OCI-LY3 (cell line): ENCODE measurements around the gene FGF22.

Source experiments
- H2AFZ ChIP-seq: fragments of 200-600, 300-600 bp; shearing (Covaris generic); 2 replicates; pipeline ENCODE4 v1.6.0; 2014; ENCODE audit warnings: antibody characterized with exemption, low read depth, low read length
- H3K27ac ChIP-seq: fragments of 200-600, 300-600 bp; sonication (generic); 2 replicates; pipeline ENCODE4 v1.5.1; 2014; ENCODE audit warnings: mild to moderate bottlenecking, low read length, moderate library complexity, mixed read lengths
- H3K27me3 ChIP-seq: fragments of 200-600, 300-600 bp; sonication (generic); 2 replicates; pipeline ENCODE4 v1.6.1; 2014; ENCODE audit warnings: low read depth, low read length, mixed read lengths
- H3K36me3 ChIP-seq: fragments of 200-600, 300-600 bp; sonication (generic); replicated peaks from 2 replicates; pipeline ENCODE3; 2014; ENCODE audit warnings: low read depth, low read length, mixed read lengths
- H3K4me1 ChIP-seq: fragments of 300-600, 200-600 bp; sonication (generic); 2 replicates; pipeline ENCODE4 v1.6.1; 2014; ENCODE audit warnings: low read length, mixed read lengths
- H3K4me2 ChIP-seq: fragments of 200-600, 300-600 bp; sonication (generic); 2 replicates; pipeline ENCODE4 v1.6.1; 2014; ENCODE audit warnings: low read length, mixed read lengths
- H3K4me3 ChIP-seq: fragments of 300-600, 200-600 bp; sonication (generic); 2 replicates; pipeline ENCODE4 v1.5.1; 2014; ENCODE audit warnings: antibody characterized with exemption, mild to moderate bottlenecking, low read length, moderate library complexity
- H3K79me2 ChIP-seq: fragments of 300-600, 200-600 bp; shearing (Covaris generic); 2 replicates; pipeline ENCODE4 v1.6.1; 2014; ENCODE audit warnings: mild to moderate bottlenecking, low read length, mixed read lengths
- H3K9ac ChIP-seq: fragments of 300-600, 200-600 bp; shearing (Covaris generic); 2 replicates; pipeline ENCODE4 v1.6.0; 2014; ENCODE audit warnings: mild to moderate bottlenecking, low read length, moderate library complexity
- H3K9me3 ChIP-seq: fragments of 200-600, 300-600 bp; shearing (Covaris generic); 2 replicates; pipeline ENCODE4 v1.6.1; 2014; ENCODE audit warnings: low read length, mixed read lengths; ENCODE audit not compliant: insufficient read depth
- H4K20me1 ChIP-seq: fragments of 200-600, 300-600 bp; sonication (generic); 2 replicates; pipeline ENCODE4 v1.6.1; 2016; ENCODE audit warnings: low read length, mixed read lengths; ENCODE audit not compliant: insufficient read depth
- EZH2phosphoT487 ChIP-seq: fragments of 200-600 bp; shearing (Covaris generic); IDR thresholded peaks from 2 replicates; pipeline ENCODE4 v1.6.1; 2018; ENCODE audit warnings: antibody characterized with exemption, mixed run types, low read depth
- TF ChIP-seq, protein P1 (sequence below): fragments of 200-600, 300-600 bp; sonication (generic); IDR thresholded peaks from 2 replicates; pipeline ENCODE4 v1.5.1; 2014; ENCODE audit warnings: antibody characterized with exemption, low read length, low read depth

FGF22 gene

GRCh38 chr19:629961-630714, 9.5 kb upstream of the FGF22 start:
- Histone ChIP-seq H3K79me2 (peaks cover 59% of the 10 kb centered on the region), H3K27me3 (no peaks in the 10 kb centered on the region), H3K9ac (no peak overlapping the region), H4K20me1 (0 out of 2 replicates have a peak, but pooled peaks cover 2% of the 10 kb centered on the region), H2AFZ (no peak overlapping the region), H3K27ac (no peak overlapping the region), H3K4me1 (peaks cover 11% of the 10 kb centered on the region), H3K4me3 (no peak overlapping the region), H3K36me3 (peaks cover 24% of the 10 kb centered on the region), H3K4me2 (no peak overlapping the region), H3K9me3 (no peaks in the 10 kb centered on the region)
- no peak for TF ChIP-seq EZH2phosphoT487
- TF ChIP-seq, protein P1, sequence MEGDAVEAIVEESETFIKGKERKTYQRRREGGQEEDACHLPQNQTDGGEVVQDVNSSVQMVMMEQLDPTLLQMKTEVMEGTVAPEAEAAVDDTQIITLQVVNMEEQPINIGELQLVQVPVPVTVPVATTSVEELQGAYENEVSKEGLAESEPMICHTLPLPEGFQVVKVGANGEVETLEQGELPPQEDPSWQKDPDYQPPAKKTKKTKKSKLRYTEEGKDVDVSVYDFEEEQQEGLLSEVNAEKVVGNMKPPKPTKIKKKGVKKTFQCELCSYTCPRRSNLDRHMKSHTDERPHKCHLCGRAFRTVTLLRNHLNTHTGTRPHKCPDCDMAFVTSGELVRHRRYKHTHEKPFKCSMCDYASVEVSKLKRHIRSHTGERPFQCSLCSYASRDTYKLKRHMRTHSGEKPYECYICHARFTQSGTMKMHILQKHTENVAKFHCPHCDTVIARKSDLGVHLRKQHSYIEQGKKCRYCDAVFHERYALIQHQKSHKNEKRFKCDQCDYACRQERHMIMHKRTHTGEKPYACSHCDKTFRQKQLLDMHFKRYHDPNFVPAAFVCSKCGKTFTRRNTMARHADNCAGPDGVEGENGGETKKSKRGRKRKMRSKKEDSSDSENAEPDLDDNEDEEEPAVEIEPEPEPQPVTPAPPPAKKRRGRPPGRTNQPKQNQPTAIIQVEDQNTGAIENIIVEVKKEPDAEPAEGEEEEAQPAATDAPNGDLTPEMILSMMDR = no peak

GRCh38 chr19:632579-633067, 7.1 kb upstream of the FGF22 start:
- peak overlapping the region; percentile 52; the same call in 1 of the 2 replicates for H2AFZ ChIP-seq
- peak overlapping the region; percentile 42 for H3K27ac ChIP-seq
- H3K9ac ChIP-seq = peak overlapping the region; percentile 84
- peak overlapping the region; percentile 92 for H3K4me3 ChIP-seq
- H3K4me2 ChIP-seq = peak overlapping the region; percentile 75
- TF ChIP-seq, protein P1 = no peak
- no peak for TF ChIP-seq EZH2phosphoT487
- no peaks in the 10 kb centered on the region for H4K20me1 ChIP-seq
- no peaks in the 10 kb centered on the region for H3K9me3 ChIP-seq
- no peaks in the 10 kb centered on the region for H3K27me3 ChIP-seq
- H3K79me2 ChIP-seq = peaks cover 52% of the 10 kb centered on the region
- H3K4me1 ChIP-seq = peaks cover 11% of the 10 kb centered on the region
- H3K36me3 ChIP-seq = peaks cover 19% of the 10 kb centered on the region

DNA sequence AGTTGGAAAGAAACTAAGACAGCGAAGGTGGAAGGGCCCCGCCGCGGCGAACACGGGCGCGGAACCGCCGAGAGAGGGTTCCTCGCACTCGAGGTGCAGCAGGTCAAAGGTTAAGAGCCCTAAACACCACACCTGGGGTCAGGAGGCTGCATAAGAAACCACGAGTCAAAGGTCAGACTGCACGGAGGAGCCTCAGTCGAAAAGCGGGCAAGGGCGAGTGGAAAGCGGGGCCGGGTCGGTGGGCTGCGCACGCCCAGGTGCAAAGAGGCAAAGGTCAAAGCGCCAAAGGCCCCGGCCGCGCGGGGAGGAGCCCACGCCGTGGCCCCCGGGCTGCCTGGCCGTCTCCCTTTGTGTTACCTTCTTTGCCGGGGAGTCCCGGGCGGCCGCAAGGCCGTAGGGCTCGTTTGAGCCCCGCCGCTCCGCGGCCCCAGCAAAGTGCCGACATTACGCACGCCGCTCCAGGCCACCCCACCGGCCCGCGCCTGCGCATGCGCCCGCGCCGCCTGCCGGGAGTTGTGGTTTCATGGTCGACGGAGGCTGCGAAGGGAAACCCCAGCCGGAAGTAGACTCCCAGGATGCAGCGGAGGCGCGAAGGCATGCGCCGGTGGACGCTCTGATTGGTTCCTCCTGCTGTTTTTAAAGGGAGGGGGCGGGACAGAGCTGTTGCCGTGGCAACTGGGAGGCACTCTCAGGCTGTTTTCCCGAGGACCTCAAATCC, 6.5 kb upstream of the FGF22 start, which contains the start of gene POLRMT:
POLRMT (minus strand) TSS at position 470 of the 718 bp plus-strand sequence; CDS start at position 445, 25 bp downstream.
- Histone ChIP-seq H2AFZ (peak within 1 kb of the TSS; percentile 53), H3K9ac (peak within 1 kb of the TSS; percentile 84), H3K27ac (peak within 1 kb of the TSS; percentile 42), H3K4me1 (peaks cover 11% of the 10 kb centered on the region), H4K20me1 (no peaks in the 10 kb centered on the region), H3K9me3 (no peaks in the 10 kb centered on the region), H3K4me3 (peak within 1 kb of the TSS; percentile 92), H3K79me2 (peaks cover 48% of the 10 kb centered on the region), H3K4me2 (peak within 1 kb of the TSS; percentile 86), H3K36me3 (peaks cover 15% of the 10 kb centered on the region), H3K27me3 (no peaks in the 10 kb centered on the region)
- TF ChIP-seq, protein P1 = no peak
